BJ (cell line): ENCODE measurements around the gene NAA38. TPM values are rescaled to one million over a fixed set of nuclear protein-coding genes. Genes with fewer than 3 reads are reported as not detected.

Experiments
- CTCF ChIA-PET: fragments of 350-600 bp; formaldehyde crosslinking; extraction: SDS; loops from one replicate; lab custom pipeline; 2021; ENCODE audit warnings: antibody characterized with exemption, inconsistent platforms; lab: Yijun Ruan, JAX
- POLR2A ChIA-PET: fragments of 300-600 bp; sonication (Branson Sonifier 250); formaldehyde crosslinking; extraction: SDS; loops from one replicate; lab custom pipeline; 2021; ENCODE audit warnings: antibody characterized with exemption; lab: Charles Lee
- DNase-seq: peaks from one replicate; pipeline ENCODE4 v3.0.0-alpha.2; 2011; ENCODE audit warnings: low read depth
- H3K27me3 ChIP-seq: 2 replicates; pipeline ENCODE4 v1.6.0; 2011; ENCODE audit warnings: low read length; ENCODE audit not compliant: control insufficient read depth, insufficient read depth
- H3K36me3 ChIP-seq: 2 replicates; pipeline ENCODE4 v1.5.1; 2011; ENCODE audit warnings: low read length; ENCODE audit not compliant: control insufficient read depth, insufficient read depth
- H3K4me3 ChIP-seq: 2 replicates; pipeline ENCODE4 v1.5.1; 2011; ENCODE audit warnings: low read depth, mild to moderate bottlenecking, control low read depth, low read length
- CTCF ChIP-seq: IDR thresholded peaks from 2 replicates; pipeline ENCODE4 v1.5.1; 2011; ENCODE audit warnings: low read depth, mild to moderate bottlenecking, control low read depth, inconsistent platforms, low read length, moderate library complexity; ENCODE audit not compliant: insufficient read depth
- polyA plus RNA-seq: library from polyadenylated mRNA; depleted of rRNA; stranded (reverse); fragments of >200 nt; gene quantifications from 2 replicates; pipeline ENCODE4 v1.2.3, GENCODE V29; 2011

NAA38 gene
- polyA plus RNA-seq, 1 experiment, result 82.7 TPM

- no peak for TF ChIP-seq CTCF
- POLR2A ChIA-PET, result no interaction called here
- H3K36me3 ChIP-seq, result peaks cover 58% of the 10 kb centered on the region
These were observed 37.5 kb upstream of the NAA38 start for GRCh38 chr17:7894866-7895265.

GRCh38 chr17:7894226-7894625, 36.9 kb upstream of the NAA38 start:
- DNase-seq, result no peak
- H3K4me3 ChIP-seq, result no peak overlapping the region
- POLR2A ChIA-PET, result no interaction called here
- no peak for TF ChIP-seq CTCF
- H3K27me3 ChIP-seq, result no peaks in the 10 kb centered on the region
- H3K36me3 ChIP-seq, result peaks cover 54% of the 10 kb centered on the region
- CTCF ChIA-PET, result no interaction called here

More at GRCh38 chr17:7894866-7895265, 37.5 kb upstream of the NAA38 start:
- DNase-seq, result no peak
- Histone ChIP-seq H3K4me3 (no peak overlapping the region), H3K27me3 (no peaks in the 10 kb centered on the region)
- CTCF ChIA-PET, result no interaction called here

GRCh38 chr17:7893187-7893880, 36.0 kb upstream of the NAA38 start:
- Histone ChIP-seq H3K36me3 (peaks cover 50% of the 10 kb centered on the region), H3K27me3 (no peaks in the 10 kb centered on the region), H3K4me3 (no peak overlapping the region)
- CTCF ChIA-PET, result interaction anchor here (0.8 kb wide), 1 partner anchor 19 kb away, joined by 3 read pairs; no protein-coding TSS in a partner anchor
- DNase-seq, result no peak
- no peak for TF ChIP-seq CTCF
- POLR2A ChIA-PET, result no interaction called here

- H3K36me3 ChIP-seq, result peaks cover 26% of the 10 kb centered on the region
- H3K27me3 ChIP-seq, result no peaks in the 10 kb centered on the region
- TF ChIP-seq CTCF, result peak; percentile 58
- ChIA-PET POLR2A (interaction anchor here (0.6 to 0.7 kb wide), 2 partner anchors 42 to 83 kb away, joined by 3 to 5 read pairs; partner anchors contain the start of genes CNTROB and TRAPPC1), CTCF (interaction anchor here (0.8 to 2.7 kb wide), 7 partner anchors 9 to 272 kb away, joined by 3 to 9 read pairs (median 4); partner anchors contain the start of gene RNF227)
- DNase-seq, result peak; percentile 40
- H3K4me3 ChIP-seq, result no peak overlapping the region
These were observed 32.0 kb upstream of the NAA38 start for GRCh38 chr17:7889166-7889955.
